Measurements from ENCODE around the gene DIS3L2.

DNA sequence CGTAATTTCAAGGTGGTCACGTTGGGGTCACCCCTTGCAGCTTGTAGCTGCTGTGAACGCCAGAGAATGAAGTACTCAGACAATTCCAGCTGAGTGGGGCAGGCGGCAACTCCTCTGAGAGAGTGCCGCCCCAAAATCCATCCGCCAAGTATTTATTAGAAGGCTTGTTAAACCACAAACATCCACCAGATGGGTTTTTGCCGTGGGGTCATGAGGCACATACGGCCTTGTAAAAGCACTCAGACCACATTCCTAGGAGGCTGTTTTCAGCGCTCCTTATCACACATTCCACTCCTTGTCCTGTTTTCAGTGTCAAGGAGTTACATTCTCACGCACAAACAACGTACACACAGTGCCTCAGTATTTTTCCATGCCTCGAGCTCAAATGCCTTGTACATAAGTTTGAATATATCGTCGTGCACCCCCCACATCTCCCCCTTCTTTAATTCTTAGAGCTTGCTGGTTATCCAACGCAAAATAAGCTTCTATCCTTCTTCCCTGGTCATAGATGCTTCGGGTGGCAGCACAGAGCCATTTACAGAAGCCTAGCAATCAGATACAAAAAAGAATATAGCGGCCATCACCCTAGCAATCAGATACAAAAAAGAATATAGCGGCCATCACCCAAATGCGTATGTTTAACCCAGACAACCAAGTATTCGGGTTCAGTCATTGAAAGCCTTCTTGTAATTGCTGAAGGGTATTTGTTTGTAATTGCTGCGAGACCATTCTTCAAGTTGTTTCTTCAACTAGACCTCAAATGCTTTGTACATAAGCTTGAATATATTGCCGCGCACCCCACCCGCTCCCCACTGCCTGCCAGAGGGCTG, 424.4 kb downstream of the DIS3L2 start:
- TF ChIP-seq FOXP1 (CRISPR knock-in tag; IDR thresholded peaks at IDR 0.05; ENCODE audit: borderline replicate concordance) (no peak), TCF7 (CRISPR knock-in tag; IDR thresholded peaks at IDR 0.05; ENCODE audit: low read depth) (no peak), HMGA2 (CRISPR knock-in tag; IDR thresholded peaks at IDR 0.05) (no peak), ZNF232 (CRISPR knock-in tag; IDR thresholded peaks at IDR 0.05) (no peak), NR1H2 (CRISPR knock-in tag; IDR thresholded peaks at IDR 0.05) (no peak), ZNF263 (CRISPR knock-in tag; IDR thresholded peaks at IDR 0.05; ENCODE audit: low read depth) (no peak)
- TF ChIP-seq, protein P1, sequence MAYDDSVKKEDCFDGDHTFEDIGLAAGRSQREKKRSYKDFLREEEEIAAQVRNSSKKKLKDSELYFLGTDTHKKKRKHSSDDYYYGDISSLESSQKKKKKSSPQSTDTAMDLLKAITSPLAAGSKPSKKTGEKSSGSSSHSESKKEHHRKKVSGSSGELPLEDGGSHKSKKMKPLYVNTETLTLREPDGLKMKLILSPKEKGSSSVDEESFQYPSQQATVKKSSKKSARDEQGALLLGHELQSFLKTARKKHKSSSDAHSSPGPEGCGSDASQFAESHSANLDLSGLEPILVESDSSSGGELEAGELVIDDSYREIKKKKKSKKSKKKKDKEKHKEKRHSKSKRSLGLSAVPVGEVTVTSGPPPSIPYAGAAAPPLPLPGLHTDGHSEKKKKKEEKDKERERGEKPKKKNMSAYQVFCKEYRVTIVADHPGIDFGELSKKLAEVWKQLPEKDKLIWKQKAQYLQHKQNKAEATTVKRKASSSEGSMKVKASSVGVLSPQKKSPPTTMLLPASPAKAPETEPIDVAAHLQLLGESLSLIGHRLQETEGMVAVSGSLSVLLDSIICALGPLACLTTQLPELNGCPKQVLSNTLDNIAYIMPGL (CRISPR knock-in tag; IDR thresholded peaks at IDR 0.05) = no peak
- TF ChIP-seq, protein P2, sequence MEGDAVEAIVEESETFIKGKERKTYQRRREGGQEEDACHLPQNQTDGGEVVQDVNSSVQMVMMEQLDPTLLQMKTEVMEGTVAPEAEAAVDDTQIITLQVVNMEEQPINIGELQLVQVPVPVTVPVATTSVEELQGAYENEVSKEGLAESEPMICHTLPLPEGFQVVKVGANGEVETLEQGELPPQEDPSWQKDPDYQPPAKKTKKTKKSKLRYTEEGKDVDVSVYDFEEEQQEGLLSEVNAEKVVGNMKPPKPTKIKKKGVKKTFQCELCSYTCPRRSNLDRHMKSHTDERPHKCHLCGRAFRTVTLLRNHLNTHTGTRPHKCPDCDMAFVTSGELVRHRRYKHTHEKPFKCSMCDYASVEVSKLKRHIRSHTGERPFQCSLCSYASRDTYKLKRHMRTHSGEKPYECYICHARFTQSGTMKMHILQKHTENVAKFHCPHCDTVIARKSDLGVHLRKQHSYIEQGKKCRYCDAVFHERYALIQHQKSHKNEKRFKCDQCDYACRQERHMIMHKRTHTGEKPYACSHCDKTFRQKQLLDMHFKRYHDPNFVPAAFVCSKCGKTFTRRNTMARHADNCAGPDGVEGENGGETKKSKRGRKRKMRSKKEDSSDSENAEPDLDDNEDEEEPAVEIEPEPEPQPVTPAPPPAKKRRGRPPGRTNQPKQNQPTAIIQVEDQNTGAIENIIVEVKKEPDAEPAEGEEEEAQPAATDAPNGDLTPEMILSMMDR (IDR thresholded peaks at IDR 0.05) = no peak
- TF ChIP-seq, protein P3, sequence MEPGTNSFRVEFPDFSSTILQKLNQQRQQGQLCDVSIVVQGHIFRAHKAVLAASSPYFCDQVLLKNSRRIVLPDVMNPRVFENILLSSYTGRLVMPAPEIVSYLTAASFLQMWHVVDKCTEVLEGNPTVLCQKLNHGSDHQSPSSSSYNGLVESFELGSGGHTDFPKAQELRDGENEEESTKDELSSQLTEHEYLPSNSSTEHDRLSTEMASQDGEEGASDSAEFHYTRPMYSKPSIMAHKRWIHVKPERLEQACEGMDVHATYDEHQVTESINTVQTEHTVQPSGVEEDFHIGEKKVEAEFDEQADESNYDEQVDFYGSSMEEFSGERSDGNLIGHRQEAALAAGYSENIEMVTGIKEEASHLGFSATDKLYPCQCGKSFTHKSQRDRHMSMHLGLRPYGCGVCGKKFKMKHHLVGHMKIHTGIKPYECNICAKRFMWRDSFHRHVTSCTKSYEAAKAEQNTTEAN (CRISPR knock-in tag; IDR thresholded peaks at IDR 0.05) = no peak
- TF ChIP-seq, protein P4, sequence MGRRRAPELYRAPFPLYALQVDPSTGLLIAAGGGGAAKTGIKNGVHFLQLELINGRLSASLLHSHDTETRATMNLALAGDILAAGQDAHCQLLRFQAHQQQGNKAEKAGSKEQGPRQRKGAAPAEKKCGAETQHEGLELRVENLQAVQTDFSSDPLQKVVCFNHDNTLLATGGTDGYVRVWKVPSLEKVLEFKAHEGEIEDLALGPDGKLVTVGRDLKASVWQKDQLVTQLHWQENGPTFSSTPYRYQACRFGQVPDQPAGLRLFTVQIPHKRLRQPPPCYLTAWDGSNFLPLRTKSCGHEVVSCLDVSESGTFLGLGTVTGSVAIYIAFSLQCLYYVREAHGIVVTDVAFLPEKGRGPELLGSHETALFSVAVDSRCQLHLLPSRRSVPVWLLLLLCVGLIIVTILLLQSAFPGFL (CRISPR knock-in tag; IDR thresholded peaks at IDR 0.05; ENCODE audit: borderline replicate concordance) = no peak
- TF ChIP-seq, protein P5, sequence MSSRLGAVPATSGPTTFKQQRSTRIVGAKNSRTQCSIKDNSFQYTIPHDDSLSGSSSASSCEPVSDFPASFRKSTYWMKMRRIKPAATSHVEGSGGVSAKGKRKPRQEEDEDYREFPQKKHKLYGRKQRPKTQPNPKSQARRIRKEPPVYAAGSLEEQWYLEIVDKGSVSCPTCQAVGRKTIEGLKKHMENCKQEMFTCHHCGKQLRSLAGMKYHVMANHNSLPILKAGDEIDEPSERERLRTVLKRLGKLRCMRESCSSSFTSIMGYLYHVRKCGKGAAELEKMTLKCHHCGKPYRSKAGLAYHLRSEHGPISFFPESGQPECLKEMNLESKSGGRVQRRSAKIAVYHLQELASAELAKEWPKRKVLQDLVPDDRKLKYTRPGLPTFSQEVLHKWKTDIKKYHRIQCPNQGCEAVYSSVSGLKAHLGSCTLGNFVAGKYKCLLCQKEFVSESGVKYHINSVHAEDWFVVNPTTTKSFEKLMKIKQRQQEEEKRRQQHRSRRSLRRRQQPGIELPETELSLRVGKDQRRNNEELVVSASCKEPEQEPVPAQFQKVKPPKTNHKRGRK (CRISPR knock-in tag; IDR thresholded peaks at IDR 0.05; ENCODE audit: borderline replicate concordance) = no peak
- TF ChIP-seq, protein P6, sequence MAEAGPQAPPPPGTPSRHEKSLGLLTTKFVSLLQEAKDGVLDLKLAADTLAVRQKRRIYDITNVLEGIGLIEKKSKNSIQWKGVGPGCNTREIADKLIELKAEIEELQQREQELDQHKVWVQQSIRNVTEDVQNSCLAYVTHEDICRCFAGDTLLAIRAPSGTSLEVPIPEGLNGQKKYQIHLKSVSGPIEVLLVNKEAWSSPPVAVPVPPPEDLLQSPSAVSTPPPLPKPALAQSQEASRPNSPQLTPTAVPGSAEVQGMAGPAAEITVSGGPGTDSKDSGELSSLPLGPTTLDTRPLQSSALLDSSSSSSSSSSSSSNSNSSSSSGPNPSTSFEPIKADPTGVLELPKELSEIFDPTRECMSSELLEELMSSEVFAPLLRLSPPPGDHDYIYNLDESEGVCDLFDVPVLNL (CRISPR knock-in tag; IDR thresholded peaks at IDR 0.05; ENCODE audit: borderline replicate concordance, low read depth) = no peak

Measured in WTC11 (cell line).